AML-193 (cell line): Measurements from ENCODE around the gene KCNQ1.

Experiments used
- DNase-seq, 2 experiments: peaks; one replicate each; lab custom pipeline; 2025; lab: John Stamatoyannopoulos, UW

Gene KCNQ1

DNA sequence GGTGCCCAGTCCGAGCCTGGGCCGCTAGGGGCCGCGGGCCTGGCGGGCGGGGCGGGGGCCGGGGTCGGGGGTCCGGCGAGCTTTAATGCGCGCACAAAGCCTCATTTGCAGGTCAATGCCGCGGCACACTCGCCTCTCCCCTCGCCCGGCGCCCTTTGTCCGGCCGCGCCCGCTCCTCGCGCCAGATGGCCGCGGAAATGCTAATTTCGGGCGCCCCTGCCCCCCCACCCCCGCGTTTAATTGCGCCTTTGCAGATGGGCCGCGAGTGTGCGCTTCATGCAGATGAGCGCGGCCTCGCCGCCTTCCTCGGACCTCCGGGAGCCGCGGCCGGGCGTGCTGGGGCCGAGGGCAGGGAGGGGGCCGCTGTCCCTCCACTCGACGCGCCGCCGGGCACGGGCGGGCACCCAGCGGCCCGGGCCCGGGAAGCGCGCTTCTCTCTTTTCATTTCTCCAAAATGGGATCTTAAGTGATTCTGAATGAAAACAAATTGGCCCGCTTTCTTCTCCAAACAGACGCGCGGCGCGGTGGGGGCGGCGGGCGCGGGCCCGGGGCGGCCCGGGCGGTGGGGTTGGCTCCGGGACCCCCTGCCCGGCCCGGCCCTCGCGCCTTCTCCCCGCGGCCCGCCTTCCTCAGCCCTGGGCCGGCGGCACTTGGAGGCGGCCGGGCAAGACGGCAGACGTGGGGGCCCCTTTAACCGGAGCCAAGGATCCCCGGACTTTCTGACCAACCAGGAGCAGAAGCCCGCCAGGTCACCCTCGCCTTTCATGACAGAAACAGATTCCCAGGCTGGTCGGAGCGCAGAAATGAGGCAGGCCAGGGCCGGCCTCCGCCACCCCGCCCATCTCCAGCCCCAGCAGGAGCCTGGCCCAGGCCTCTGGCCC lies 417.8 kb downstream of the KCNQ1 start:
- no peak for DNase-seq

DNA sequence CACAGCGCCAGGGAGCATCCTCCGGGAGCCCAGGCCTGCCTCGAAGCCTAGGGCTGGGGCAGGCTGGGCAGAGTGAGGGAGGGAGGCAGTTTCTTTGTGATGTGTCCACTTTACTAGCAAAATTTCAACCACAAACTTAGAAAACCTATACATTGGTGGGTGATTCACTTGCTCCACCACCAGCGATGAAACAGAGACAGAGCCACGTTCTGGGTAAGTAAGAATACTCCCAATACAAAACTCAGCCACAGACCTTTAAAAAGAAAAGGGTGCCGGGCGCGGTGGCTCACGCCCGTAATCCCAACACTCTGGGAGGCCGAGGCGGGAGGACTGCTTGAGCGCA lies 418.4 kb downstream of the KCNQ1 start:
- no peak for DNase-seq

DNA sequence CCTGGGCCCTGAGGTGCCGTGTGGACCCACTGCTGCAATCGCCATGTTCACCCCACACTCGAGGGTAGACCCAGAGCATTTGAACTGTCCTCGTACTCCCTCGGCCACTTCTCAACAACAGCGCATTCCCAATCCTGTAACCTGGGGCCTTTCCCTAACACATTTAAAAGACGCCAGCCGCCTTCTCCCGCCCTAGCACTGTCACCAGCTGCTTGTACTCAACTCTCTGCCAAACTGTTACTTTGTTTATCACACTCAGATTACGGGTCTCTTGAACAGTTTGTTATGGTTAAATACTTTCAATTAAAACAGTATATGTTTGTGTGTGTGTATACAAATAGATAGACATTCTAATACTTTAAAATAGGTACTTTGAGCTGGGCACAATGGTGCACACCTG lies 420.1 kb downstream of the KCNQ1 start:
- DNase-seq = no peak

DNA sequence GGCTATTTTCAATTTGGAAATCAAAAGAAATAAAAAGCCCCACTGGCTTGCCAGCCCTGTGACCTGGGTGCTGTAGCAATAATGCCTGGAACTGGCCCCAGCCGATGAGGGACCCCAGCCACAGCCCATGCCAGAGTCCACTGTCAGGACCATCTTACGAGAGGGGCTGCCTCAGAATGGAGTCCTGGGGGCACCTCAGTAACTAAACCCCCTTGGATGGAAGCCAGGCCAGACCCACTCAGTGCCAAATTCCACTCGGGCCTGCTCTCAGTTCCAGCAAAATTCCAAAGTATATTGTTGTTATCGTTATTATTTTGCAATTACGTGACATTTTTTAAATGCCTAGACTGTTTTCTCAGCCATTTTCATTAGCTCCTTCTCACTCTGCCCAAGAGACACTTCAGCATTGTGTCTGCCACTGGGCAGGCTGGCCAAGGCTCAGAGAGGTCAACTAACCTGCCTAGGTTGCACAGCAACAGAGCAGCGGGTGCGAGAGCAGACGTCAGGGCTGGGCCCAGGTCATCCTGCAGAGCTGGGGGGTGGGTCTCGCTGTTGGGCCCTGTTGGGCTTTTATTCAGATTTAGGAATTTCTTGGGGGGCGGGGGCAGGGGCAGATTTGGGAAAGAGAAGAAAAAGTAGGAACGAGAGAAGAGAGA lies 421.2 kb downstream of the KCNQ1 start:
- DNase-seq = no peak

DNA sequence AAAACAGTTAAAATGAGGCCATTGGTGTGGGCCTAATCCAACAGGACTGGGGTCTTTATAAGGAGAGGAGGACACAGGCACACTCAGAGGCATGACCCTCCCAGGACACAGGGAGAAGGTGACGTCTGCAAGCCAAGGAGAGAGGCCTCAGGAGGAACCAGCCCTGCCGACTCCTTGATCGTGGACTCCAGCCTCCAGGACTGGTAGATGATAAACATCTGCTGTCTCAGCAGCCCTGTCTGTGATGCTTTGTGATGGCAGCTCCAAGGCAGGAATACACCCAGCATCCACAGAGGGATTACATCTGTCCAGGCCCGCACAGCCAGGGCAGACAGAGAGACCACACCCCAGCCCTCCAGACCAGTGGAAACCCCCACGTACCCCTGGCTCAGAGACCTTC lies 422.3 kb downstream of the KCNQ1 start:
- no peak for DNase-seq

DNA sequence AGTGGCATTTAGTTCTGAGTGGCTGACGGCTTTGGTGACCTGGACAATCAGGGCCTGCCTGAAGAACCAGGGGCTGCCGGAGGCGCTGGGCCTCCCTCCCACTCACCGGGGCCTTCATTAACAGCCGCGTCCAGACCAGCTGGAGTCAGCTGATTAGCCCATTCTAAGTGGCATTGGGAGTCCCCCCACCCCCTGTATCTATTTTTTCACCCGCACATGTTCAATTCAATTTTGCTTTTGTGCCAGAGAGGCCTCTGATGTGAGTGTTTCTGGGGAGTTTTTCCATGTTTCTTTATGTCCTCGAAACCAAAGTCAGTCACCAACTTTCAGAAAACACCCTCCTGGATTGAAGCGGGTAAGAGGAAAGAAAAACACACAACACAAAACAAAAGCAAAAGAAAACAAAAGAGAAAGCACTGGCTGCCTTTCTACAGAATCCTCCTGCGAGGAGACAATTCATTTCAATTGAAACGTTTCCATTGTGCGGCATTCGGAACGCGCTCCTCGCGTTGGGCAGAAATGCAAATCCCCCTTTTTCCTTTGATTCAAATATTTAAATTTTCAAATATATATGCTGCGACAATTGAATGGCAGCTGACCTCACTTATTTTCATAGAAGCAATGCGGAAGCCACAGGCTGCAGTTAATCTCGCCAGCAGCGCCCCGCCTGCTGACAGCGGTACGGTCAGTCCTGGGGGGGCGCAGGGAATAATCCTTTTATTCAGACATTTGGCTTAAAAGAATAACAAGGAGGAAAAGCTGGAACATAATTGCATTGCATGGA lies 423.1 kb downstream of the KCNQ1 start:
- no peak for DNase-seq

DNA sequence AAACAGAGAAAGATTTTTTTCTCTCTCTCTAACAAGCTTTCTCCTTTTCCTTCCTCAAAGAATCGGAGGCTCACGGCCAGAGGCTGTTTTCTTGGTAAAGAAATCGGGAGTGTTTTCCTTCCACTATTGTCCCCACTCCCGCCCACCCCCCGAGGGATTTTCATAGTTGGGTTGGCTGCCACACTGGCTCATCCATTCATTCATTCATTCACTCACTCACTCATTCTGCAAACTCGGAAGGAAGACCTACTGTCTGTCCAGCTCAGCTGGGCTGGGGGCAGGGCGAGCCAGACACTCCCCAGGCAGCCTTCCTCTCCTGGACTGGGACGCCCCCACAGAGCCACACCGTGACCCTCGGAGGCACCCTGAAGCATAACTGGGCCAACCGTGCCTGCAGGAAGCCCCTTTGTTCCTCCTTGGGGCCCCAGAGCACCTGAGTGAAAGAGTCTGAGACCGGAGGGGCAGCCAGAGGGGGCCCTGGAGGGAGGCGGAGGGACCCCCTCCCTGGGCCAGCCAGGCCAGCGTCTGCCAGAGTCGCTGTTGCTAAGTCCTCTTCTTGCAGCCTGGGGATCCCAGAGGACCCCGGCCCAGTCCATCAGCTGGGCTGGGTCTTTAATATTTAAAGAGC lies 423.8 kb downstream of the KCNQ1 start:
- no peak for DNase-seq

DNA sequence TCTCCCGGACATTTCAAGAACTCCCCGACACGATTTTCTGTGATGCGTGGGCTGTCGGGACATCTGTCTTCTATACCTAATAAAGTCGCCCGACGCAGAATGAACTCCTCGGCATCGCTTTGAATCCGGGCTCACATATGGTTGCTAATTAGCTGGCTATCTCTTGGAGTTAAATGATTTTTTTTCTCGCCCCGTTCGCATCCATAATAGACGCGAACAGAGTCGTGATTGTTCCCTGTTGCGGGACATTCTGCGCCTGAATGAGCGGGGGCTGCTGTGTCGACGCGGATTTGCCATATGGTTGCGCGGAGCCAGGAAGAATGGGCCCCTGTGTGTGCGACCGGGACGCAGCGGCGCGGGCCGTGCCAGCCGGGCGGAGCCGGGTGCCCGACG lies 424.3 kb downstream of the KCNQ1 start:
- DNase-seq = no peak

DNA sequence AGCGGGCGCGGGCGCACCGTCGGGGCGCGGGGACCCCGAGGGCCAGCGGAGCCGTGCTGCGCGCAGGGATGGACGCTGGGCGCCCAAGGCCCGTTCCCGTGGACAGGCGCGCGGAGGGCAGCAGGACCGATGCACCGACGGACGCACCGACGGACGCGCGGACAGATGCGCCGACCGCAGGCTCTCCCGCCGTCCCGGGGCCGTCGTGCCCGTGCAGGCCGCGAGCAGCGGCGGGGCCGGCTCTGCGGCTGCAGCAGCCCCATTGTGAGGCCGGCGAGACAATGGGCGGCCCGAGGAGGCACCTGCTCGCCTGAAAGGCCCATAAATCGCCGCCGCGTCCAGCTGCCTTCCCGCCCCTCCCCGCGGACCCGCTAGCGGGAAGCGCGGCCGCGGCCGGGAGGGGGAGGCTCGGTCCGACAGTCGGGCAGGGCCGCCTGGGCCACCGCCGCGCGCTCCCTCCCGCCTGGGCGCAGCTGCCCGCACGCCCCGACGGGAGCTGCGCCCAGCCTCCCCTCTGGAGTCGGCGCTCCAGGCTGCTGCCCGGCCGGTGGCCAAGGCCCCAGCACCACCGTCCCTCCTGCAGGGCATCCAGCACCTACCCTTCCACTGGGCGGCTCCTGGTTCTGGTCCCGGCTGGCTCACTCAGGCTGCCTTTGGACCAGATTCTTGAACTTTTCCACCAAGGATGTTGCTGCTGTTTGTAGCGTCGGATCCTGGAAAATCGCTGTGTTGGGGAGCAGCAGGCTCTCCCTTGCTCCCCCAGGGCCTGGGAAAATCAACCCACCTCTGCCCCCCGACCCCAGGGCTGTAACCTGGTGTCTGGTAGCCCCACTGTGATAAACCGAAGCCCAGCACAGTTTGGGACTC lies 425.0 kb downstream of the KCNQ1 start:
- DNase-seq = no peak

DNA sequence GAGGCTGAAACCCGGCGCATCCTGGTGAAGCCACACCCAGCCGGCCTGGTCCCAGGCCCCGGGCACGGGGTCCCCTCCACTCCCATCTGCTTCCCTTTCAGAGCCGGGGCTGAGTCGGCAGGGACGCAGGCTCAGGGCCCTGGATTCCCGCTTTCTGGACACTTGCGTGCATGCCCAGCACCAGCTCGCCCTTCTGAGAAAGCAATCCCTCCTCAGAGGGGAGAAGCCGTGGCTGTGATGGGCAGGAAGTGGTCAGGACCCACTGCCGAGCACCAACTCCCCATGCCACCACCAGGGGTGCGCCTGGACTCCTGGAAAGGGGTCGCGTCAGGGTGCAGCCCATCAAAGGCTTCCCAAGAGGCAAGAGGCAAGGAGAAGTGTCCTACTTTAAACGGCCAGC lies 425.7 kb downstream of the KCNQ1 start:
- no peak for DNase-seq

DNA sequence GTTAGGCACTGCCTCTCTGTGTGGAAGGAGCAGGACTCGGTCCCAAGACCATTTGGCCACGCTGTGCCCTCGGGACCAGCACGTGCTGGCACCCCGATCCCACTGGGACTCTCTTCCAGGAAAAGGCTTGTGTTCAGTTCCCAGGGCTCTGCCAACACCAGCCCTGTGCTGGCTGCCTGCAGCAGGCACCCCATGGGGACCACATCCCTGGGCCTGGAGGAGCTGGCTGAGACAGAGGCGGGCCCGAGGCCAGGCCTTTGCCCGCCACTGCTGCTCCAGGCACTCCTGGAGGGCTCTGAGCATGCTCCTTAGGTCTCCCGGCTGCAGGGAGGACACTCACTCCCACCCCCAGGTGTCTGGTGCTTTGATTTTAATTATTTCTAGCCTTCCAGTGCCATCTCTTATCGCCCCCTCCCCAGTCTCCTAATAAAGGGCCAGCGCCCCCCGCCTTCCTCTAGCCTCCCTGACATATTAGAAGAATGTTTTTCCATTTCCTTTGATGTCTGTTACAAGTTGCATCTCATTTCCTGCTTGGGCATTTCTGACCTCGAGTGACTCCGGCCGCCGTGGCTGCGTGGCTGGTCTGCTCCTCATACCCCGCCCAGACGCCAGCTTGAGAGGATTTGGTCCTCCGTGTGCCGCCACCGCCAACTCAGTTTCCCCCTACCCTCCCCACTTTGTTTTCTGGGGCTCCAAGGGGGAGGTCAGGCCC lies 426.3 kb downstream of the KCNQ1 start:
- DNase-seq = no peak

DNA sequence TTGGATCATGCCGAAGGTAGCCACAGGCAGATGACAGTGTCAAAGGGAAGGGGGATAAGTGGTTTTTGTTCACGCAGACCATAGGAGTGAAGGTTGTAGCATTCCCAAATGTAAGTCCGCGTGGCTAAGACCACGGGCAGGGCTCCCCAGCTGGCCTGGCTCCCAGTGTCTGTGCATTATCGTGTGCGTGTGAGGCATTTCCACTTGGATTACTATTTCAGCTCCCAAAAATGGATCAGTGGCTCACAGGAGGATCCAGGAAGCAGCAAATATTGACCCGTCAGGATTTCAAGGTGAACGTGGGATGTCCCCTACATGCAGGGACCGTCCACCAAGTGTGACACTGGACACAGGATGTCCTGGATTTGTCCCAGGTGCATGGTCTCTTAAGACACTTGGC lies 430.2 kb downstream of the KCNQ1 start:
- no peak for DNase-seq

DNA sequence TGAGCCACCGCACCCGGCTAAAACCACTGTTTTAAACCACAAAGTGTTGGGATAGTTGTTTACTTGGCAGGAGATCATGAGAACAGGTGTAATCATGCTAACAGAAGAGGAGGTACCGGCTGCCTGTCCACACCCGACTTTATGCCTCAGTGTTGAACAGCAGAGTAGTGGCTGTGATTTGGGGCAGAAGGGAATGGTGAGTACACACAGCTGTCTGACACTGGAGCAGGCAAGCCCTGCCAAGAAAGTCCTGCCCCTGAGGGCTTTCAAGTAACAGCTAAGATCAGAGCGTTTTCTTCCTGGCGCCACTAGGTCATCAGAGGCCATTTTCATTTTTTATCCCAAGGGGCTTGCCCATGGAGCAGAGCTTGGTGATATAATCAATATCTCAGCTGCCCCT lies 432.7 kb downstream of the KCNQ1 start:
- no peak for DNase-seq

DNA sequence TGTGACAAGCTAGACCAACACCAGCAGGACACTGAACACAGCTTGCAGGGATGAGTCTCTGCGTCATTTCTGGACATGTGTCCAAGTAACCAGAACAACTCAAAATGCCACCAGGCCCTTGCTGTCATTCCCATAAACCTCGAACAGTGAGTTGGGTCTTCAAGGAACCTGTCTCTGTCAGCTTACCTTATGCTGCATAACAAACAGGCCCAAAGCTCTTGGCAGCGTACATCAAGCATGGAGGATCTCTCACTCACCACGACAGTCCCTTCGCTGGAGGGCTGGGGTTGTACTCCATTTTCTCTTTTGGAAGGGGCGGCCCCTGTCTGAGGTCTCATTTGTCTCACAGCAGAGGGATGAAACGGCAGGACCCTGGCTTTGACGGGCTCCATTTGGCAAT lies 434.0 kb downstream of the KCNQ1 start:
- no peak for DNase-seq

DNA sequence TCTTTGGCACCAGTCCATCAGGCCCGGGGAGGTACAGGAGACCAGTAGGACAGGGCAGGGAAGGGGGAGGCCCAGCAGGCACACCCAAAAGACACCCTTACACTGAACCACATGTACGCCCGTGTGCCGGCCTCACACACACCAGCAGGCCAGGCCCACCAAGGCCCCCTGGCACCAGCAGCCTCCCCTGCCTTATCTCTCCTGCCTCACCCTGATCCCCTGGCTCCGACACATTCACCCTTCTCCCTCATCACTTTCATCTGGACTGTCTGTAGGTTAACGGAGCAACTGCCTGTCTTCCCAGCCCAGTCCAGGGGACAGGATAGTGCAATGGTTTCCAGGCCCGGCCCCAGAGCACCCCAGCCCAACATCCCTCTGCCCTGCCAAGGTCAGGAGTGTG lies 435.8 kb downstream of the KCNQ1 start:
- no peak for DNase-seq

DNA sequence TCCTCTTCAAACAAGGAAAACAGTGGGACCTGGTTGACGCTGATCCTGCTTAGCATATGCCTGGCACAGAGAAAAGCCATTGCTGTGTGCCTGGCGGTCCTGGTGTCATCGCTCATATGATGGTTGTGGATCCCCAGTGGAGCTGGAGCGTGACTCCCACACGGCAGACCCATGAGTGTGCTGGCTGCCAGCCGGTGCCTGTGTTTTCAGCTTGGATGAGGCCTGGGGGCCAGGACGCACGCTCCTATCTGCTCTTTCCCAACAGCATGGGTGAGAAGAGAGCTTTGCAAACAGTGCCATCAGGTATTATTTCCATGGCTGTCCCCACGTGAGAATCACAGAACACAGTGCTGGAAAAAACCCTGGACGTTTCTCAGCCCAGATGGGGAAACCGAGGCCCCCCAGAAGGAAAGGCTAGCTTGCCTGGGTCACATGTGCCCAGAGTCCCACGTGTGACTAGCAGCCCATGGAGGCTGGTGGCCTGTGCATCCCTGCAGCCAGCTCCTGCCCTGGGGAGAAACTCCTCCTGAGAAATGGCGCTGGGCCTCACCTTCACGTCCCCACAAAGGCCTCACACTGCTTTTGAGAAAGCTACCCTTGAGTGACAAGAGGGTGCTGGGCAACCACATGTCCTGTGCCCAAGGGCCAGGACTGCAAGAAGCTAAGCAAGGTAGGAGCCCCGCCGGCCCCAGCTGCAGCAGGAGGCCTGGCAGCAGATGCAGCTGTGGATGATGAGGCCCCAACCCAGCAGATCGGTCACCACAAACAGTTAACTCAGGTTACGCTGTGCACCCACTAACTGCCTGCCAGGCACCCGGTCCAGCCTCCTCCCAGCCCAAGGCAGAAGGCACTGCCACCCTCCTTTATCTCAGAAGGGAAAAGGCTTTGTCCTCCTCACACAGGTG lies 436.5 kb downstream of the KCNQ1 start:
- DNase-seq = no peak

DNA sequence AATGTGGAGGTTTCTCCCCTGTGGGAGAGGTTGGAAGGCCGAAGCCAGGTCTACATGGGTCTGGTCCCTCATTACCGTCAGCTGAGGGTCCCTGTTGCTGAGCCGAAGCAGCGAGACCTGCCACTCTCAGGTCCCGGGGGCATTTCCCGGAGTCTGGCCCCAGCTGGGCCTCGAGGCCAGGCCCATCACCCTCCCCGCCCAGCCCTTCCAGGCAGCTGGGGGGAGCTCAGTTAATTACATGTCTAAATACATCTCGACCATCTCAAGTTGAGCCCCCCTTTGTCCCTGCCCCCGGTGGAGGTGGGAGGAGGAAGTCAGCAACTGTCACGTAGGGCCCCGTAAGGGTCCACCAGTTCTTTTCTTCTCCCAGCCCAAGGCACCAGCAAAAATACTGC lies 437.2 kb downstream of the KCNQ1 start:
- no peak for DNase-seq

DNA sequence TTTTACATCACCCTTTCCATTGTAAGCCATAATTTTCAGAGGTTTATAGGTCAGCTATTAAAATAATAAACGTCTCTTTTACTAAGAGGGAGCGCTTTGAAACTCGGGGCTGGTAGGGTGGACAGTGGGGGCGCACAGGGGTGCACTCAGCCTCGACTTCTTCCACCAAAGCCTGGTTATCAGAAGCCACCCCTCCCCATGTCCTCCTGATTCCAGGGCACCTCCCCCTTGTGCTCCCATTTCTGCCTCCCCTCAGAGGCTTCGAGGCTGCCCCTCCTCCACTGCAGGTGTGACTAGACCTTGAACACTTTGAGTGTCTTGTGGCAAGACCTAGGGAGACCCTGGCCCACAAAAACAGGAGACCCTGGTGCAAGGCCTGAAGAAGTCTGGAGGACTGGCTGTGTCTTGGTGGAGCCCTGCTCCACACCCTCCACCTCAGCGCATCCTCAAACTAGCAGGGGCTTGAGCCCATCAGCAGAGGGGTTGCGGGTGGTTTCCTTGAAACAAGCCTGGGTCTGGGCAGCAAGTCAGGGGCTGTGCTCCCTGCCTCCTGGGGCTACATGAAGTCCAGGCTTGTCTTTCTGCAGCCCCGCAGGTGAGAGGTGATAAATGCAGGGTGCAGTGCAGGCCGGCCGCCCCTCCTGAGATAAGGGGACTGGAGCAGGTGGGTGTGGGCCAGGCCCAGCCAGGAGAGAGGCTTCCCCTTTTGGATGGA lies 437.7 kb downstream of the KCNQ1 start:
- no peak for DNase-seq

DNA sequence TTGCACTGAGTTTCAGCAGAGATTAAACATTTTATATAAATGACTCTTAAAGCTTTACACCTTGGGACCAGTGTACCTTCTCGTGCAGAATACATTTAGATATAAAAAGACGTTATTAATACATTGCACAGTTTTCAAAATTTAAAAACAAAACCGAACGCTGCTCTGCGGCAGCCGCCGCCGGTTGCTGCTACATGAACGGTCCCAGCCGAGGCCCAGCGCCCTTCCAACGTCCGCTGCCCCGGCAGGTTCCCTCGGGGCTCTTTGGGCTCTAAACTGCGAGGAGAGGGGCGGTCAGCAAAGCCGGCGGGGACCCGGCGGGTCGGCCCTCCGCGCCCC lies 438.8 kb downstream of the KCNQ1 start:
- no peak for DNase-seq
